Bronchial epithelial cell (primary cell): ENCODE measurements around the gene SERINC5. TPM values are rescaled to one million over a fixed set of nuclear protein-coding genes. Genes with fewer than 3 reads are reported as not detected.

Experiments
- DNase-seq: peaks from one replicate; pipeline ENCODE4 v3.0.0-alpha.2; 2010; ENCODE audit warnings: low read depth
- FAIRE-seq: peaks from 2 replicates; lab custom pipeline; 2011; peaks lifted over from hg19 to GRCh38; lab: Jason Lieb, UNC
- H3K27me3 ChIP-seq: 2 replicates; pipeline ENCODE4 v1.5.1; 2011; ENCODE audit warnings: low read length; ENCODE audit not compliant: control insufficient read depth, insufficient read depth
- H3K36me3 ChIP-seq: 2 replicates; pipeline ENCODE4 v1.5.1; 2011; ENCODE audit warnings: low read length; ENCODE audit not compliant: control insufficient read depth, insufficient read depth
- H3K4me3 ChIP-seq: 2 replicates; pipeline ENCODE4 v1.5.1; 2011; ENCODE audit warnings: mild to moderate bottlenecking, low read depth, low read length, control low read depth
- CTCF ChIP-seq: IDR thresholded peaks from 2 replicates; pipeline ENCODE4 v1.5.1; 2011; ENCODE audit warnings: mild to moderate bottlenecking, moderate library complexity, low read length, control low read depth, inconsistent platforms; ENCODE audit not compliant: insufficient read depth, severe bottlenecking
- total RNA-seq: library from RNA; depleted of rRNA; stranded (reverse); fragments of >200 nt; gene quantifications from 2 replicates; pipeline ENCODE4 v1.2.1, GENCODE V29; 2014

The SERINC5 gene
- total RNA-seq, 1 donor from 2014 or later = 33.4 TPM

DNA sequence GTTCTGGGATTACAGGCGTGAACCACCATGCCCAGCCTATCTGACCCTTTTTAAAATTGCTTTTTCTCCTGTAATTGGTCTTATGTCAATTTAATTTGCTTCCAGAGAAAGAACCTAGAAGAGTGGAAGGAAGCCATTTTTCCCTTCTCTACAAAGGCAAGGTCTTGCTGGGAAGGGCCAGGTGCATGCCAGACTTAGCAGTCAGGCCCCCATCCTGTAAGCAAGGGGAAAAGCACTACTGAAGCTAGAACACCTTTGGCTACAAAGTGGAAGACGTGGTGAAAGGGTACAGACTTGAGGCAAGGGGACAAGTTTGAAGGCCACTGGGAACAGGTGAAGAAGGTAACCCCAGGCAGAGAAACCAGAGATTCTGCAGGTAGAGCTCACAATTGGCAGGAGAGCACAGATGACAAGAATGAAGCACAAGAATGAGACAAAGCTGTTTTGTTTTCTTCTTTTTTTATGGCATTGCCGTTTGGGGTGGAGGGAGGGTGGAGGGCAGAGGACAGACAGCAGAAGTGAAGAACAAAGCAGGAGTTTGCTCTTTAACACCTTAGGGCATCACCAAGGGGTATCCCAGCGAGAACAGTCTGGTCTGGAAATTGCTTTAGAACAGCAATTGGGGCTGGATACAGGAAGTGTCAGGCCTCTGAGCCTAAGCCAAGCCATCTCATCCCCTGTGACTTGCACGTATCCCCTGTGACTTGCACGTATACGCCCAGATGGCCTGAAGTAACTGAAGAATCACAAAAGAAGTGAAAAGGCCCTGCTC, 72.9 kb downstream of the SERINC5 start:
- Histone ChIP-seq H3K27me3 (no peaks in the 10 kb centered on the region), H3K4me3 (no peak overlapping the region), H3K36me3 (no peaks in the 10 kb centered on the region)
- peak; percentile 7 for DNase-seq
- no peak for TF ChIP-seq CTCF
- FAIRE-seq = no peak

- Histone ChIP-seq H3K36me3 (peaks cover 4% of the 10 kb centered on the region), H3K4me3 (no peak overlapping the region), H3K27me3 (no peaks in the 10 kb centered on the region)
- DNase-seq (peak; percentile 83), FAIRE-seq (no peak)
- no peak for TF ChIP-seq CTCF
These were observed 74.1 kb downstream of the SERINC5 start for GRCh38 chr5:80181618-80182211.

- no peak for TF ChIP-seq CTCF
- peaks cover 10% of the 10 kb centered on the region for H3K36me3 ChIP-seq
- no peak for FAIRE-seq
- H3K27me3 ChIP-seq = no peaks in the 10 kb centered on the region
- no peak overlapping the region for H3K4me3 ChIP-seq
- no peak for DNase-seq
These were observed 78.6 kb downstream of the SERINC5 start for GRCh38 chr5:80177236-80177635.

DNA sequence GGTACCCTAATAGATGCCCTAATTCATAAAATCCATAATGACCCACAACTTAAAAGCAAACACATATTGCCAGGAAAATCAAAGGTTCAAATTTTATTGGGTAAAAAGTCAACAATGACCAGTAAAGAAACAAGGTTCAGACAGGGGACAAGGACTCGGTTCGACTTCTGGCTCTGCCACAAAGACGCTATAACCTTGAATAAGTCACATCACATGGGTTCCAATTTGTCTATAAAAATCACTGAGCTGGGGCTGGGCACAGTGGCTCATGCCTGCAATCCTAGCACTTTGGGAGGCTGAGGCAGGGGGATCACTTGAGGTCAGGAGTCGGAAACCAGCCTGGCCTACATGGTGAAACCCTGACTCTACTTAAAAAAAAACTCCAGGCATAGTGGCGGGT, 80.5 kb downstream of the SERINC5 start:
- H3K36me3 ChIP-seq = peaks cover 12% of the 10 kb centered on the region
- H3K4me3 ChIP-seq = no peak overlapping the region
- FAIRE-seq = no peak
- TF ChIP-seq CTCF = no peak
- no peaks in the 10 kb centered on the region for H3K27me3 ChIP-seq
- DNase-seq = no peak

DNA sequence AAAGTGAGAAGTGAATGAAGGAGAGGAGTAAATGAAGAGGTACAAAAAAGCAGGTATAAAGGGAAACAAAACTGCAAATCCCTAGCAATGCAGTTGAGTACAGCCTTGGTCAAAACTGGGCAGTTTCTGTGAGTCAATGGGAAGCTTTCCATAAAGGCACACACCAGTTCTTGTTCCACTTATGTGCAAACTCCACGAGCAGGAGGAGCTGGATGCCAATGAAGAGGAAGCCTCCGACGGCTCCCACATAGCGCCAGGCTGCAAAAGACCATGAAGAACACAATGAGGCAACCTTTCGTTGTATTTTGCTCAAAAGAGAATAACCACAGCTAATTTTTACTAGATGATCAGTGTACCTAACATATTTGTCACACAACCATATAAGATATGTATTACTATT, 81.1 kb downstream of the SERINC5 start:
- no peak for TF ChIP-seq CTCF

More for the DNA sequence above, 81.1 kb downstream of the SERINC5 start:
- FAIRE-seq = no peak
- Histone ChIP-seq H3K36me3 (peaks cover 13% of the 10 kb centered on the region), H3K4me3 (no peak overlapping the region), H3K27me3 (no peaks in the 10 kb centered on the region)
- no peak for DNase-seq
